Activated B cell treated with CpG ODN at 0.5 μM for 24 hours (primary cell): ENCODE results near the gene SAMD13. TPM values are rescaled to one million over a fixed set of nuclear protein-coding genes. Genes with fewer than 3 reads are reported as not detected.
"Not testable (repeated sequence)": the region's sequence is repeated elsewhere in the genome, so short reads cannot be mapped to it uniquely, and the experiment has no call there.

Experiments
- ATAC-seq: fragments of 200-7000 bp; cut with Tn5 transposase; one replicate; pipeline ENCODE4 v1.10.0; 2021; ENCODE audit warnings: low read depth, mild to moderate bottlenecking, moderate library complexity
- CTCF ChIA-PET: fragments of 350-600 bp; sonication (Branson Sonifier 250); formaldehyde crosslinking; loops from one replicate; lab custom pipeline; 2021; ENCODE audit warnings: antibody characterized with exemption; lab: Charles Lee
- POLR2A ChIA-PET: fragments of 350-600 bp; sonication (Branson Sonifier 250); formaldehyde crosslinking; loops from one replicate; lab custom pipeline; 2021; ENCODE audit warnings: antibody characterized with exemption; lab: Charles Lee
- DNase-seq: peaks from one replicate; pipeline ENCODE4 v3.0.0; 2022
- H3K27ac Mint-ChIP-seq: one replicate; pipeline ENCODE4 v1.8.0; 2020; ENCODE audit warnings: mixed read lengths
- H3K27me3 Mint-ChIP-seq: one replicate; pipeline ENCODE4 v1.8.0; 2021; ENCODE audit warnings: mixed read lengths
- H3K36me3 Mint-ChIP-seq: one replicate; pipeline ENCODE4 v1.8.0; 2021; ENCODE audit warnings: low read depth, mixed read lengths
- H3K4me1 Mint-ChIP-seq: one replicate; pipeline ENCODE4 v1.8.0; 2021; ENCODE audit warnings: mixed read lengths
- H3K4me3 Mint-ChIP-seq: one replicate; pipeline ENCODE4 v1.8.0; 2020; ENCODE audit warnings: mild to moderate bottlenecking, mixed read lengths
- H3K9me3 Mint-ChIP-seq: one replicate; pipeline ENCODE4 v1.8.0; 2020; ENCODE audit warnings: mixed read lengths
- CTCF ChIP-seq: fragments of 200-600 bp; IDR thresholded peaks from one replicate; pipeline ENCODE4 v1.8.0; 2022; ENCODE audit warnings: antibody characterized with exemption, mild to moderate bottlenecking
- intact Hi-C: fragments of 100-400 bp; cut with micrococcal nuclease; formaldehyde crosslinking; loops from one replicate; pipeline ENCODE4 v1.15.1; 2024
- total RNA-seq: library from RNA; stranded (reverse); gene quantifications from 2 replicates; pipeline ENCODE4 v1.2.3, GENCODE V29; 2022

SAMD13 gene
- total RNA-seq, 1 donor from 2014 or later, result 0.18 TPM

- peaks cover under 1% of the 10 kb centered on the region for H3K9me3 Mint-ChIP-seq
- intact Hi-C loops, result no loop called here
- CTCF ChIA-PET, result no interaction called here
- no peaks in the 10 kb centered on the region for H3K4me1 Mint-ChIP-seq
- H3K27me3 Mint-ChIP-seq, result peaks cover 7% of the 10 kb centered on the region
- DNase-seq (no peak), ATAC-seq (no peak)
- no peaks in the 10 kb centered on the region for H3K36me3 Mint-ChIP-seq
- no peak for TF ChIP-seq CTCF
- POLR2A ChIA-PET, result no interaction called here
- H3K27ac Mint-ChIP-seq, result no peak overlapping the region
- no peak overlapping the region for H3K4me3 Mint-ChIP-seq
Measured at GRCh38 chr1:84280912-84281311, 20.6 kb upstream of the SAMD13 start.

GRCh38 chr1:84282780-84283333 is 18.7 kb upstream of the SAMD13 start:
- Mint-ChIP-seq H3K36me3 (no peaks in the 10 kb centered on the region), H3K4me3 (no peak overlapping the region), H3K9me3 (peaks cover 14% of the 10 kb centered on the region), H3K27ac (no peak overlapping the region), H3K4me1 (no peaks in the 10 kb centered on the region), H3K27me3 (peaks cover 7% of the 10 kb centered on the region)
- ATAC-seq (no peak), DNase-seq (no peak)
- POLR2A ChIA-PET, result no interaction called here
- intact Hi-C loops, result no loop called here
- CTCF ChIA-PET, result no interaction called here
- TF ChIP-seq CTCF, result no peak

GRCh38 chr1:84283381-84283780 is 18.1 kb upstream of the SAMD13 start:
- no peak for TF ChIP-seq CTCF
- H3K4me3 Mint-ChIP-seq, result no peak overlapping the region
- H3K4me1 Mint-ChIP-seq, result no peaks in the 10 kb centered on the region
- peaks cover 14% of the 10 kb centered on the region for H3K9me3 Mint-ChIP-seq
- H3K36me3 Mint-ChIP-seq, result no peaks in the 10 kb centered on the region
- DNase-seq, result no peak
- ChIA-PET CTCF (no interaction called here), POLR2A (no interaction called here)
- no peak overlapping the region for H3K27ac Mint-ChIP-seq
- ATAC-seq, result no peak
- intact Hi-C loops, result no loop called here
- H3K27me3 Mint-ChIP-seq, result peaks cover 7% of the 10 kb centered on the region

GRCh38 chr1:84286071-84286470 is 15.4 kb upstream of the SAMD13 start:
- intact Hi-C loops, result no loop called here
- no peak overlapping the region for H3K4me3 Mint-ChIP-seq
- H3K27ac Mint-ChIP-seq, result no peak overlapping the region
- no peaks in the 10 kb centered on the region for H3K36me3 Mint-ChIP-seq
- CTCF ChIA-PET, result no interaction called here
- TF ChIP-seq CTCF, result no peak
- H3K27me3 Mint-ChIP-seq, result peaks cover 7% of the 10 kb centered on the region
- no peak for ATAC-seq
- POLR2A ChIA-PET, result no interaction called here
- no peaks in the 10 kb centered on the region for H3K4me1 Mint-ChIP-seq
- DNase-seq, result no peak
- peaks cover 21% of the 10 kb centered on the region for H3K9me3 Mint-ChIP-seq

GRCh38 chr1:84287389-84287788 is 14.1 kb upstream of the SAMD13 start:
- not testable (repeated sequence) for ATAC-seq, H3K27me3 Mint-ChIP-seq

More at GRCh38 chr1:84287389-84287788, 14.1 kb upstream of the SAMD13 start:
- CTCF ChIA-PET, H3K4me3 Mint-ChIP-seq, H3K36me3 Mint-ChIP-seq, POLR2A ChIA-PET, H3K4me1 Mint-ChIP-seq, H3K27ac Mint-ChIP-seq, DNase-seq, intact Hi-C loops: not testable (repeated sequence)
- peaks cover 21% of the 10 kb centered on the region for H3K9me3 Mint-ChIP-seq
